T-helper 1 cell treated with Interleukin-12 subunit alpha and Interleukin-12 subunit beta and Interleukin-4 antibody, amounts not matched to agents 30 ng/mL and 1 ng/mL, for 36 hours (primary cell): ENCODE results near the gene FBP1. TPM values are rescaled to one million over a fixed set of nuclear protein-coding genes. Genes with fewer than 3 reads are reported as not detected.
"Not testable (repeated sequence)": the region's sequence is repeated elsewhere in the genome, so short reads cannot be mapped to it uniquely, and the experiment has no call there.

ENCODE experiments used
- intact Hi-C: fragments of 100-400 bp; cut with micrococcal nuclease; formaldehyde crosslinking; loops from one replicate; pipeline ENCODE4 v1.15.1; 2024
- total RNA-seq: library from RNA; stranded (reverse); gene quantifications from 2 replicates; pipeline ENCODE4 v1.2.3, GENCODE V29; 2022

Gene FBP1
- total RNA-seq, 1 donor from 2014 or later, result 0.34 TPM

- intact Hi-C loops, result no loop called here
Observed at GRCh38 chr9:94622087-94622800, 17.1 kb downstream of the FBP1 start.

- intact Hi-C loops, result no loop called here
Observed at GRCh38 chr9:94619026-94619425, 20.3 kb downstream of the FBP1 start.

- intact Hi-C loops, result no loop called here
Observed at GRCh38 chr9:94613003-94613402, 26.3 kb downstream of the FBP1 start.

GRCh38 chr9:94612071-94612470, 27.2 kb downstream of the FBP1 start:
- intact Hi-C loops, result no loop called here

- intact Hi-C loops, result no loop called here
Observed at GRCh38 chr9:94611638-94612068, 27.7 kb downstream of the FBP1 start.

GRCh38 chr9:94610181-94610606, 29.1 kb downstream of the FBP1 start:
- intact Hi-C loops, result no loop called here

- intact Hi-C loops, result no loop called here
Observed at GRCh38 chr9:94607423-94607691, 32.0 kb downstream of the FBP1 start.

- intact Hi-C loops, result no loop called here
Observed at GRCh38 chr9:94606646-94607422, 32.5 kb downstream of the FBP1 start.

- intact Hi-C loops, result loop anchor here (1.0 to 5.0 kb wide), 3 partner anchors 17 to 291 kb away; no protein-coding TSS in a partner anchor
Observed at GRCh38 chr9:94603259-94604160, 35.8 kb downstream of the FBP1 start.

- intact Hi-C loops, result loop anchor here (1.0 to 5.0 kb wide), 2 partner anchors 48 to 290 kb away; no protein-coding TSS in a partner anchor
Observed at GRCh38 chr9:94602666-94603065, 36.7 kb downstream of the FBP1 start.

- intact Hi-C loops, result loop anchor here (5.0 kb wide), 1 partner anchor 288 kb away; no protein-coding TSS in a partner anchor
Observed at GRCh38 chr9:94600715-94601114, 38.6 kb downstream of the FBP1 start.

- intact Hi-C loops, result loop anchor here (5.0 kb wide), 1 partner anchor 288 kb away; no protein-coding TSS in a partner anchor
Observed at GRCh38 chr9:94600258-94600657, 39.1 kb downstream of the FBP1 start.

- intact Hi-C loops, result no loop called here
Observed at GRCh38 chr9:94599102-94599501, 40.2 kb downstream of the FBP1 start.

GRCh38 chr9:94593459-94594345, 45.6 kb downstream of the FBP1 start, which contains the start of gene FBP2:
Gene FBP2, minus strand, starts transcription at chr9:94593824. Its CDS starts 98 bp downstream, at chr9:94593726.
- intact Hi-C loops, result no loop called here

GRCh38 chr9:94592683-94593082, 46.6 kb downstream of the FBP1 start:
- intact Hi-C loops, result not testable (repeated sequence)

- intact Hi-C loops, result no loop called here
Observed at GRCh38 chr9:94591876-94592275, 47.4 kb downstream of the FBP1 start.

GRCh38 chr9:94591046-94591545, 48.2 kb downstream of the FBP1 start:
- intact Hi-C loops, result not testable (repeated sequence)

GRCh38 chr9:94588681-94589080, 50.6 kb downstream of the FBP1 start:
- intact Hi-C loops, result no loop called here

GRCh38 chr9:94586814-94587213, 52.5 kb downstream of the FBP1 start:
- intact Hi-C loops, result loop anchor here (1.0 kb wide), 1 partner anchor 17 kb away; no protein-coding TSS in a partner anchor

GRCh38 chr9:94586316-94586715, 53.0 kb downstream of the FBP1 start:
- intact Hi-C loops, result loop anchor here (1.0 kb wide), 1 partner anchor 18 kb away; no protein-coding TSS in a partner anchor
